Measurements from ENCODE around the gene ATP9B. TPM values are rescaled to one million over a fixed set of nuclear protein-coding genes. Genes with fewer than 3 reads are reported as not detected.

Gene ATP9B
- total RNA-seq (2022; extraction: Qiagen RNA extraction): 13.3 to 15.8 TPM (median 15.5 TPM) in 5 replicates

GRCh38 chr18:79068937-79069716 lies at the start of gene ATP9B:
Gene ATP9B, plus strand, starts transcription at chr18:79069394. Its CDS starts 17 bp downstream, at chr18:79069411.

GRCh38 chr18:79395761-79396404 lies 326.7 kb downstream of the ATP9B start, which contains the start of gene NFATC1:
Gene NFATC1, plus strand, starts transcription at chr18:79395930. Its CDS starts 295 bp downstream, at chr18:79396225.

Other genes starting within 250 kb of the ATP9B start
- not detected in 5 replicates for gene SALL3, start 89.6 kb upstream of the ATP9B start, total RNA-seq (2022; extraction: Qiagen RNA extraction)

Data from A549 treated with AZD2906 at 1 μM for 4 hours (cell line).